HL-60 (cell line): ENCODE data around the gene SLFN14.

ENCODE experiments used
- DNase-seq, 2 experiments: peaks; one replicate each; pipeline ENCODE4 v3.0.0-alpha.2; 2010 to 2020; ENCODE audit warnings: low read depth in 1 of 2, low spot score in 1 of 2
- H3K27ac ChIP-seq: fragments of 250-450 bp; sonication (Bioruptor Pico); replicated peaks from 2 replicates; pipeline ENCODE4 v1.5.1; 2020; ENCODE audit warnings: mild to moderate bottlenecking, moderate library complexity
- H3K27me3 ChIP-seq: fragments of 250-450 bp; sonication (Bioruptor Pico); 2 replicates; pipeline ENCODE4 v1.5.1; 2021; ENCODE audit warnings: mild to moderate bottlenecking, moderate library complexity; ENCODE audit not compliant: insufficient read depth, poor library complexity, severe bottlenecking
- H3K4me3 ChIP-seq: replicated peaks from 2 replicates; pipeline ENCODE4 v1.5.1; 2011; ENCODE audit warnings: mild to moderate bottlenecking, control low read depth, low read length; ENCODE audit not compliant: insufficient read depth
- CTCF ChIP-seq: IDR thresholded peaks from one replicate; pipeline ENCODE4 v1.5.1; 2011; ENCODE audit warnings: low read length, control low read depth, inconsistent platforms; ENCODE audit not compliant: insufficient read depth
- GABPA ChIP-seq: IDR thresholded peaks from 2 replicates; pipeline ENCODE4 v1.6.1; 2012; ENCODE audit warnings: low read depth
- POLR2AphosphoS5 ChIP-seq: IDR thresholded peaks from 2 replicates; pipeline ENCODE4 v1.6.1; 2012; ENCODE audit warnings: low read depth
- REST ChIP-seq: IDR thresholded peaks from 2 replicates; pipeline ENCODE4 v1.6.1; 2012; ENCODE audit warnings: low read depth; ENCODE audit not compliant: insufficient replicate concordance
- SPI1 ChIP-seq: IDR thresholded peaks from 2 replicates; pipeline ENCODE4 v1.6.1; 2012; ENCODE audit warnings: low read depth, mild to moderate bottlenecking, borderline replicate concordance
- long read RNA-seq: library from polyadenylated mRNA; unstranded; transcript quantifications from one replicate; pipeline ENCODE4 v2.0.0, GENCODE V29; 2020

The SLFN14 gene
- long read RNA-seq: 0 reads

- Histone ChIP-seq H3K4me3 (no peak within 1 kb of the TSS), H3K27ac (no peak within 1 kb of the TSS), H3K27me3 (no peaks in the 10 kb centered on the region)
- TF ChIP-seq GABPA (no peak), CTCF (no peak), POLR2AphosphoS5 (no peak), REST (no peak), SPI1 (no peak)
- DNase-seq: peak in 1 of 2 experiments; percentile 6
Observed at GRCh38 chr17:35560703-35561102, at the start of gene SLFN14. SLFN14 (minus strand) TSS chr17:35560819; CDS start chr17:35558062, 2,757 bp downstream.

- no peak overlapping the region for H3K27ac ChIP-seq
- TF ChIP-seq SPI1: no peak
- no peak for TF ChIP-seq CTCF
- no peak for TF ChIP-seq REST
- TF ChIP-seq POLR2AphosphoS5: no peak
- TF ChIP-seq GABPA: no peak
- H3K27me3 ChIP-seq: no peaks in the 10 kb centered on the region
- no peak for DNase-seq
- H3K4me3 ChIP-seq: no peak overlapping the region
Observed at GRCh38 chr17:35609831-35610230, 49.2 kb upstream of the SLFN14 start.

- H3K4me3 ChIP-seq: no peak overlapping the region
- no peak for DNase-seq
- TF ChIP-seq POLR2AphosphoS5 (no peak), REST (no peak), CTCF (no peak), GABPA (no peak), SPI1 (no peak)
- no peak overlapping the region for H3K27ac ChIP-seq
- no peaks in the 10 kb centered on the region for H3K27me3 ChIP-seq
Observed at GRCh38 chr17:35607239-35607847, 46.7 kb upstream of the SLFN14 start.
